ENCODE results near the gene PDE10A.

Gene PDE10A

GRCh38 chr6:165677091-165677490 is 14.1 kb upstream of the PDE10A start:
- no peak for DNase-seq

GRCh38 chr6:165676435-165677068 is 13.5 kb upstream of the PDE10A start:
- no peak for DNase-seq

- DNase-seq: no peak
Observed at GRCh38 chr6:165675120-165675519, 12.1 kb upstream of the PDE10A start.

GRCh38 chr6:165674155-165675029 is 11.4 kb upstream of the PDE10A start:
- no peak for DNase-seq

DNA sequence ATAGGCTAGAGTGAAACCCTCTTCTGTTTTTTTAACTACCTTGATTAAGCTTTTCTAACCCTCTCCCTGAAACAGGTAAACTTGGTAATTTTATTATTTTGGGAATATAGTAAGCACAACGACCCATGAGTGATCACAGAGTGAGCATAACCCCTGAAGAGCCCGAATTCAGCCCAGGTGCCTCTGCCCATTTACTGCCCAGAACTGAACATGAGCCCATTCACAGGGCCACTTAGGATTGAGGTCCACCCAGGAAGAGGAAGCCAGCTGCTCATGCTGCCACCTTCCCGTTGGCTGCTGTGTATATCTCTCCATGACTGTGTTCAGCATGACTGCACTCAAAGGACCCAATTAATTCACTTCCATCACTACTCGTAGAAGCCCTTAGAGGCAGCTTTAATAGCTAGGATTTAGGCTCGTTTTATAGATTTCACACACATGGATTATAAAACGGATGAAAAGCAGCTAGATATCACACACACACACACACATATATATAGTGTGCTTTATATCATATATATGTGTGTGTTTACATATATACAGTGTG is 8.3 kb upstream of the PDE10A start:
- DNase-seq: no peak

GRCh38 chr6:165668951-165669350 is 5.9 kb upstream of the PDE10A start:
- DNase-seq: no peak

- no peak for DNase-seq
Observed at GRCh38 chr6:165665384-165665672, 2.3 kb upstream of the PDE10A start.

GRCh38 chr6:165664559-165665383 is 1.7 kb upstream of the PDE10A start:
- DNase-seq: no peak

GRCh38 chr6:165663736-165664558 is 906 bp upstream of the PDE10A start:
- no peak for DNase-seq

GRCh38 chr6:165663377-165663735 is 315 bp upstream of the PDE10A start:
- no peak for DNase-seq

GRCh38 chr6:165662041-165662748 is 846 bp downstream of the PDE10A start:
- DNase-seq: no peak

- no peak for DNase-seq
Observed at GRCh38 chr6:165661664-165662025, 1.4 kb downstream of the PDE10A start.

DNA sequence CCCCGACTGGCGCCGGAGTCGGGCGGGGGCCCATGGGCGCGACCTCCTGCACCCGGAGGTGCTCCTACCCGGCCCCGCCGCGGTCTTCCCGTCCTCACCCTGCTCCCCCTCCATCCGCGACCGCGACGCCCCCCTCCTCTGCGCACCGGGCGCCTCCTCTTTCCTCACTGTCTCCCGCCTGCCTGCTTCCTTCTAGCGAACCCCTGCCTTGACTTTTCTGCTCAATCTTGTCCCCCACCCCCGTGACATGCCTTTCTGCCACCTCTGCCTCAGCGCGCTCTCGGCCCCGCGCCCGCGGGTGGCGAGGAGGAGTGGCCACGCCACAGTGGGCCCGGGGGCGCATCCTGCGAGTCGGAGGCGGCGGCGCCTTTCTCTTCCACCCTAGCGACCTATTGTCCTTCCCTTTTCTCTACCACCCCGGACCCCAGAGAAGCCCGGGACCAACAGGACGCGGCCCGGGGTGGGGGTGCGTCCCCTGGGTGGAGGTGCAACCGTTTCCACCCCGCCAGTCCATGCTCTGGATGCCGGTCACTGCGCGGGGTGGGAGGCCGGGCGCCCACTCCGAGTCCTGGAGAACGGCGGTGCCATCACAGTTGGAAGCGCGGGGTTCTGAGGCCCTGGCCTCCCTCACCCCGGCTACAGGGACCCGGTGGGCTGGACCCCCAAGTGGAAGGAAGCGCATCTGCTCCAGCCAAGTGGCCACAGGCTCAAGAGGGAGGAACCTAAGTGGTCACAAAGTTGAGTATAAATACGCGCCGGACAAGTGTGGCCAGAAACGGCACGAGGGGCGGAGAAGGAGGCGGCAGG is 2.0 kb downstream of the PDE10A start:
- no peak for DNase-seq

- DNase-seq: no peak
Observed at GRCh38 chr6:165659945-165660856, 2.8 kb downstream of the PDE10A start.

DNA sequence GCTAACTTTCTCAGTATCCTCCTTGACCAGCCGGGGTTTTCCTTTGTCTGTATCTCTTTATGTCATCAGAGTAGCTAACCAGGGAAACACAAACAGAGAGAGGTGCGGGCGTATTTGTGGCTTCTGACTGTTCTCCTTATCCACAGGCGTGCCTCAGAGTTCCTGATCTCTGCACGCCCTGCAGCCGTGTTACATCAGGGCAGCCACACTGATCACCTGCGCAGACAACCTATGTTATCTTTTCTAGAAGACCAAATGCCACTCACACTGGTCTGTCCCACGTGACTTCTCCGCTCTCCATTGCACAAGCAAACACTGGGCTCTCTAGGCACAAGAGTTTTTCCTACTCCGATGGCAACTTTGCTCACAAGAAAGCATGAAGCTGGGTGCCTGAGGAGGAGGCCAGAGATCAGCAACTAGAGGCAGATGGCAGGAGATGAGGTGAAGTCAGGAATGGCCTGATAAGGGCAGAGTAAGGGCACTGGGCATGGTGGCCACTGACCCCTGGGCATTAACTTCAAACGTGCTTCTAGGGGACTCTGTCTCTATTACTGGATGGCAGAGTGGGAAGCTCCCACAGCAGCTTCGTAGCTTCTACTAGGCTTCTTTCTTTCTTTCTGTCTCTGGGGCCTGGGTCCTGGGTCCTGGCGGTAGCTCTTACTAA is 4.5 kb downstream of the PDE10A start:
- no peak for DNase-seq

GRCh38 chr6:165657325-165657680 is 5.7 kb downstream of the PDE10A start:
- no peak for DNase-seq

DNA sequence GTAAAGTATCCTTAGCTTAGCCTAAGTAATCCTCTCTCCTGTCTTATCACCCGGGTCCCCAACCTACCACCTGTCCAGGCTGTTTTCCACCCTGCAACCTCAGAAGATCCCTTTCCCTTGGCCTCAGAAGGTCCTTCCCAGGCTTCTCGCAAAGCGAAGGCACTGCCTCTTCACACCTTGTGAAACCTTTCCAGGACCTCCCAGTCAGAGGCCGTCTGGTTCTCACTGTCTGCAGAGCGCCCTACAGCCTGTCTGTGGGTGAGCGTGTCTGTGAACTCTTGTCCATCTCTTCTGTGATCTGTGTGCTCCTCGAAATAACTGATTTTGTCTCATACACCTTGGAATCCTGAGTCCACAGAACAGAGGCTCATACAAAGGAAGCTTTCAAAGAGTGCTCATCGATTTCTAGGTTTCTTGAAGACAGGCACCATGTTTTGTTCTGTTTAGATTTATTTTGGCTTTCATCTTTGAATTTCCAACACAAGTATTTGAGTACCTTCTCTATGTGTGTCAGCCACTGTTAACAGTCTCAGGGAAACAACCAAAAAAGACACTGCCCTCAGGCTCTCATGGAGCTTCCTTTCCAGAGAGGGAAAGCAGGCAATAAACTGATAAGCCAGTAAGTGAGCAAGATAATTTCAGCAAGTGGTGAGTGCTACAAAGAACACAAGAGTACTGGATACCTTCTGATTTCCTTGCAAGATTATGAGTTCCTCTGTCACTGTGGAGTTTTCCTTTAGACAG is 6.3 kb downstream of the PDE10A start:
- DNase-seq: no peak

- DNase-seq: no peak
Observed at GRCh38 chr6:165655191-165655590, 7.8 kb downstream of the PDE10A start.

DNA sequence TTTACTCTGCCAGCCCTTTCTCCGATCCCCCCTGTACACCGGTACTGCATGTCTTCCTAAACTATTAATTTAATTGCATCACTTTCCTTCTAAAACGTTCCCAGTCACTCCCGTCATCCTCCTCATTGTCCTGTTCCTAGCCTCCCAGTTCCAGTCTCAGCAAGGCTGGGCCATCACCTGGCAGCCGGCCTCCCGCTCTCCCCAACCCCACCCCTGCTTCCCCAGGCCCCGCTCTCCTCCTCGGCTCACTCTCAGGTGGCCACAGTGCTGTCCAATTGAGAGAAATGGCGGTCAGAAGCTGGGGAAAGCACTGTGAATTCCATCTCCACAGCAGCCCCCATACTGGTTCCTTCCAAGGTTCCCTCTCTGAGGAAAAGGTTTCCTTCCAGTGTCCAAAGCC is 8.9 kb downstream of the PDE10A start:
- DNase-seq: no peak

All from activated CD8-positive, alpha-beta memory T cell treated with anti-CD3 and anti-CD28 coated beads, Interleukin-2, amount 50 U/mL, for 48 hours (primary cell).